Neural cell (in vitro differentiated cells): ENCODE data around the gene PHF21B. TPM values are rescaled to one million over a fixed set of nuclear protein-coding genes. Genes with fewer than 3 reads are reported as not detected.
A peak's percentile ranks its signal among the peaks of the same experiment; 100 is the strongest.

Experiments
- H2AFZ ChIP-seq: fragments of 200-600, 300-800 bp; sonication (generic), shearing (Covaris generic); 2 replicates; pipeline ENCODE4 v1.6.0; 2014; ENCODE audit warnings: low read depth, mild to moderate bottlenecking, antibody characterized with exemption, low read length, moderate library complexity
- H3F3A ChIP-seq: fragments of 200-600 bp; shearing (Covaris generic); 2 replicates; pipeline ENCODE4 v1.6.1; 2016; ENCODE audit warnings: mild to moderate bottlenecking, moderate library complexity, mixed read lengths, antibody characterized with exemption, low read length; ENCODE audit not compliant: insufficient read depth, poor library complexity, severe bottlenecking
- H3K27ac ChIP-seq: fragments of 200-600, 300-800 bp; sonication (generic), shearing (Covaris generic); 2 replicates; pipeline ENCODE4 v1.5.1; 2014; ENCODE audit warnings: mild to moderate bottlenecking, low read length, moderate library complexity
- H3K27me3 ChIP-seq: fragments of 300-800, 200-600 bp; sonication (generic), shearing (Covaris generic); 2 replicates; pipeline ENCODE4 v1.6.0; 2014; ENCODE audit warnings: mild to moderate bottlenecking, low read depth, low read length, moderate library complexity; ENCODE audit not compliant: insufficient read depth
- H3K36me3 ChIP-seq: fragments of 300-800, 200-600 bp; sonication (generic), shearing (Covaris generic); 2 replicates; pipeline ENCODE4 v1.5.1; 2014; ENCODE audit warnings: mild to moderate bottlenecking, antibody characterized with exemption, low read length, moderate library complexity; ENCODE audit not compliant: insufficient read depth
- H3K4me2 ChIP-seq: fragments of 300-800, 200-600 bp; sonication (generic), shearing (Covaris generic); 2 replicates; pipeline ENCODE4 v1.6.0; 2014; ENCODE audit warnings: mild to moderate bottlenecking, low read length
- H3K4me3 ChIP-seq: fragments of 300-800, 200-600 bp; sonication (generic), shearing (Covaris generic); 2 replicates; pipeline ENCODE4 v1.5.1; 2014; ENCODE audit warnings: mild to moderate bottlenecking, low read length, moderate library complexity
- H3K79me2 ChIP-seq: fragments of 200-600 bp; shearing (Covaris generic); replicated peaks from 2 replicates; pipeline ENCODE4 v1.6.0; 2014; ENCODE audit warnings: mild to moderate bottlenecking, low read length, moderate library complexity; ENCODE audit not compliant: insufficient read depth
- H3K9ac ChIP-seq: fragments of 300-800, 200-600 bp; sonication (generic), shearing (Covaris generic); 2 replicates; pipeline ENCODE4 v1.6.1; 2016; ENCODE audit warnings: mild to moderate bottlenecking, low read length, mixed read lengths
- H3K9me2 ChIP-seq: fragments of 200-600 bp; shearing (Covaris generic); 2 replicates; pipeline ENCODE4 v1.6.1; 2016; ENCODE audit warnings: mild to moderate bottlenecking, low read length, mixed read lengths; ENCODE audit not compliant: insufficient read depth
- H3K9me3 ChIP-seq: fragments of 200-600, 300-800 bp; sonication (generic), shearing (Covaris generic); 2 replicates; pipeline ENCODE4 v1.6.1; 2016; ENCODE audit warnings: mild to moderate bottlenecking, mixed run types, low read length, moderate library complexity, mixed read lengths
- H4K20me1 ChIP-seq: fragments of 200-600 bp; shearing (Covaris generic); 2 replicates; pipeline ENCODE4 v1.6.1; 2016; ENCODE audit warnings: mild to moderate bottlenecking, mixed run types; ENCODE audit not compliant: insufficient read depth
- EP300 ChIP-seq: fragments of 450-650 bp; conservative IDR thresholded peaks from 2 replicates; pipeline ENCODE4 v1.6.1; 2014; ENCODE audit warnings: antibody characterized with exemption, mild to moderate bottlenecking, moderate library complexity; ENCODE audit not compliant: poor library complexity, severe bottlenecking
- EZH2 ChIP-seq: fragments of 200-600, 300-800 bp; shearing (Covaris generic), sonication (generic); IDR thresholded peaks from 2 replicates; pipeline ENCODE4 v1.6.1; 2014; ENCODE audit warnings: antibody characterized with exemption, low read length, borderline replicate concordance, mild to moderate bottlenecking; ENCODE audit not compliant: insufficient read depth, poor library complexity, severe bottlenecking
- MXI1 ChIP-seq: fragments of 450-650 bp; conservative IDR thresholded peaks from 2 replicates; pipeline ENCODE4 v1.6.1; 2014; ENCODE audit warnings: antibody characterized with exemption, mild to moderate bottlenecking; ENCODE audit not compliant: poor library complexity, severe bottlenecking
- POLR2AphosphoS5 ChIP-seq: IDR thresholded peaks from 2 replicates; pipeline ENCODE4 v1.6.1; 2012
- RAD21 ChIP-seq: fragments of 450-650 bp; conservative IDR thresholded peaks from 2 replicates; pipeline ENCODE4 v1.6.1; 2014; ENCODE audit warnings: antibody characterized with exemption, mild to moderate bottlenecking, moderate library complexity
- SMC3 ChIP-seq: fragments of 450-650 bp; conservative IDR thresholded peaks from 2 replicates; pipeline ENCODE4 v1.6.1; 2014; ENCODE audit warnings: antibody characterized with exemption, mild to moderate bottlenecking, moderate library complexity; ENCODE audit not compliant: poor library complexity
- TAF1 ChIP-seq: IDR thresholded peaks from 2 replicates; pipeline ENCODE4 v1.6.1; 2012; ENCODE audit warnings: low read depth
- polyA plus RNA-seq: library from polyadenylated mRNA; depleted of rRNA; stranded (reverse); fragments of >200 nt; gene quantifications from 2 replicates; pipeline ENCODE4 v1.2.3, GENCODE V29; 2014
- TF ChIP-seq, protein P1 (sequence below): IDR thresholded peaks from 2 replicates; pipeline ENCODE4 v1.6.1; 2012; ENCODE audit warnings: borderline replicate concordance
- TF ChIP-seq, protein P2 (sequence below): fragments of 450-650 bp; IDR thresholded peaks from 2 replicates; pipeline ENCODE4 v1.5.1; 2014; ENCODE audit warnings: antibody characterized with exemption, mild to moderate bottlenecking, moderate library complexity; ENCODE audit not compliant: poor library complexity, severe bottlenecking

PHF21B gene
- polyA plus RNA-seq, 1 donor from 2014 or later = 49.5 TPM

DNA sequence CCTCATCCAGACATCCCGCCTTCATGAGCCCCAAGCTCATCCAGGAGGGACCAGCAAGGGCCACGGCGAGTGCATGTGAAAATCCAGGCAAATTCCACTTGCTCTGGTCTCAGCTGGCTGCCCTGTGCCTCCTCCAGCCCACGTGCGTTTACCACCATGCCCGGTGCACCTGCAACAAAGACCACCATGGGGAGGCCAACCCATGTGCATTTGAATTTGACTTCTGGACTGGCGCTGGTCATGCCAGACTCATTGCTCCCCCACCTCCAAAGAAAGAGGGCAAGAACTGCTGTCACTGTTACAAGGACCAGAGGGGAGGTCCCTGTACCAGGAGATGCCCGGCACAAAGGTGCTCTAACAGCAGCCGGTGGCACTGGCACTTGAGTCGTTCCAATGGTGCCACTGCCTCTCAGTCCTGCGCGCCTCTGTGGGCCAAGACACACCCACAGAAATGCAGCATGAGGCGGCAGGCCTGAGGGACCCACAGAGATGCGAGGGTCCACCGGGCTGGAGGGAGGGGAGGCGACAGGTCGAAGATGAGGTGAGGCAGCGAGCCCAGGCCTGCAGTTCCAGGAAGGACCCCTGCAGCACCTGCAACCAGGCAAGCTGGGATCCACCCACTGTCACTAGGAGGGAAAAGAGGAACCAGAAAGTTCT, 80.3 kb downstream of the PHF21B start:
- Histone ChIP-seq H3K9me2 (no peaks in the 10 kb centered on the region), H3K27ac (peak overlapping the region; percentile 52), H3K9ac (peak overlapping the region; percentile 39), H2AFZ (no peak overlapping the region), H3K4me2 (peak overlapping the region; percentile 8), H3K36me3 (no peaks in the 10 kb centered on the region), H3K9me3 (no peaks in the 10 kb centered on the region), H3F3A (no peaks in the 10 kb centered on the region), H3K79me2 (peaks cover 28% of the 10 kb centered on the region), H4K20me1 (no peaks in the 10 kb centered on the region), H3K4me3 (peak overlapping the region; percentile 49), H3K27me3 (no peaks in the 10 kb centered on the region)
- TF ChIP-seq, protein P1, sequence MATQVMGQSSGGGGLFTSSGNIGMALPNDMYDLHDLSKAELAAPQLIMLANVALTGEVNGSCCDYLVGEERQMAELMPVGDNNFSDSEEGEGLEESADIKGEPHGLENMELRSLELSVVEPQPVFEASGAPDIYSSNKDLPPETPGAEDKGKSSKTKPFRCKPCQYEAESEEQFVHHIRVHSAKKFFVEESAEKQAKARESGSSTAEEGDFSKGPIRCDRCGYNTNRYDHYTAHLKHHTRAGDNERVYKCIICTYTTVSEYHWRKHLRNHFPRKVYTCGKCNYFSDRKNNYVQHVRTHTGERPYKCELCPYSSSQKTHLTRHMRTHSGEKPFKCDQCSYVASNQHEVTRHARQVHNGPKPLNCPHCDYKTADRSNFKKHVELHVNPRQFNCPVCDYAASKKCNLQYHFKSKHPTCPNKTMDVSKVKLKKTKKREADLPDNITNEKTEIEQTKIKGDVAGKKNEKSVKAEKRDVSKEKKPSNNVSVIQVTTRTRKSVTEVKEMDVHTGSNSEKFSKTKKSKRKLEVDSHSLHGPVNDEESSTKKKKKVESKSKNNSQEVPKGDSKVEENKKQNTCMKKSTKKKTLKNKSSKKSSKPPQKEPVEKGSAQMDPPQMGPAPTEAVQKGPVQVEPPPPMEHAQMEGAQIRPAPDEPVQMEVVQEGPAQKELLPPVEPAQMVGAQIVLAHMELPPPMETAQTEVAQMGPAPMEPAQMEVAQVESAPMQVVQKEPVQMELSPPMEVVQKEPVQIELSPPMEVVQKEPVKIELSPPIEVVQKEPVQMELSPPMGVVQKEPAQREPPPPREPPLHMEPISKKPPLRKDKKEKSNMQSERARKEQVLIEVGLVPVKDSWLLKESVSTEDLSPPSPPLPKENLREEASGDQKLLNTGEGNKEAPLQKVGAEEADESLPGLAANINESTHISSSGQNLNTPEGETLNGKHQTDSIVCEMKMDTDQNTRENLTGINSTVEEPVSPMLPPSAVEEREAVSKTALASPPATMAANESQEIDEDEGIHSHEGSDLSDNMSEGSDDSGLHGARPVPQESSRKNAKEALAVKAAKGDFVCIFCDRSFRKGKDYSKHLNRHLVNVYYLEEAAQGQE = no peak
- TF ChIP-seq SMC3 (no peak), TAF1 (no peak), MXI1 (no peak), POLR2AphosphoS5 (no peak), RAD21 (no peak), EZH2 (no peak), EP300 (no peak)
- TF ChIP-seq, protein P2, sequence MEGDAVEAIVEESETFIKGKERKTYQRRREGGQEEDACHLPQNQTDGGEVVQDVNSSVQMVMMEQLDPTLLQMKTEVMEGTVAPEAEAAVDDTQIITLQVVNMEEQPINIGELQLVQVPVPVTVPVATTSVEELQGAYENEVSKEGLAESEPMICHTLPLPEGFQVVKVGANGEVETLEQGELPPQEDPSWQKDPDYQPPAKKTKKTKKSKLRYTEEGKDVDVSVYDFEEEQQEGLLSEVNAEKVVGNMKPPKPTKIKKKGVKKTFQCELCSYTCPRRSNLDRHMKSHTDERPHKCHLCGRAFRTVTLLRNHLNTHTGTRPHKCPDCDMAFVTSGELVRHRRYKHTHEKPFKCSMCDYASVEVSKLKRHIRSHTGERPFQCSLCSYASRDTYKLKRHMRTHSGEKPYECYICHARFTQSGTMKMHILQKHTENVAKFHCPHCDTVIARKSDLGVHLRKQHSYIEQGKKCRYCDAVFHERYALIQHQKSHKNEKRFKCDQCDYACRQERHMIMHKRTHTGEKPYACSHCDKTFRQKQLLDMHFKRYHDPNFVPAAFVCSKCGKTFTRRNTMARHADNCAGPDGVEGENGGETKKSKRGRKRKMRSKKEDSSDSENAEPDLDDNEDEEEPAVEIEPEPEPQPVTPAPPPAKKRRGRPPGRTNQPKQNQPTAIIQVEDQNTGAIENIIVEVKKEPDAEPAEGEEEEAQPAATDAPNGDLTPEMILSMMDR = no peak

DNA sequence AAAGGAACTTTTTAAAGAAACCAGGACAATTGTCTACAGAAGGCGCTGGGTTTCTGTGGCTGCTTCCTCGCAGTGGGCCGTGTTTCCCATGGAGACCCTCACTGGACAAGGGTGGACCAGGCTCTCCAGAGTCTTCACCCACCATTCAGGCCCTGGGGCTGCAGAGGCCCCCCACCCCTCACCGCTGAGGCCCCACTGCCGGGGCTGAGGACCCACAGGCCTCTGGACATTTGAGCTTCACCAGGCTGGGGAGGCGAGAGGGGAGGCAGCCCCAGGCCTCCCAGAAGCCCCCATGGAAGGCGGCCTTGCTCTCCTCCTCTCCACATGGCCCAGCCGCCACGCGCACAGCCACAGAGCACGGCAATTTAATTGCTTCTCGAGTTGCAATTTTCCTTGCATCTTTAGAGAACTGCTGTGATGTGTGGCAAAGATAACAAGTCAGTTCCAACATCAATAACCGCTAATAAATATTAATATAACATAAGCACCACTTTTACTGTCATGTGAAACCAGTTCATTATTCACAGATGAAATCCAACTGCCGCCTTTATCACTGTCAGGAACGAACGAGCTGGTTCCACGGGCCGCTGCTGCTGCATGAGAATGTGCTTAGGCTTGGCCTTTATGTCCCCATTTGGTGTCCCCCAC, 81.0 kb downstream of the PHF21B start:
- Histone ChIP-seq H3K79me2 (peaks cover 28% of the 10 kb centered on the region), H3K27ac (peak overlapping the region; percentile 52), H3K9me2 (no peaks in the 10 kb centered on the region), H3F3A (no peaks in the 10 kb centered on the region), H3K9ac (peak overlapping the region; percentile 39), H3K4me3 (peak overlapping the region; percentile 49), H3K36me3 (no peaks in the 10 kb centered on the region), H2AFZ (no peak overlapping the region), H3K27me3 (no peaks in the 10 kb centered on the region), H3K9me3 (peaks cover 3% of the 10 kb centered on the region), H4K20me1 (no peaks in the 10 kb centered on the region), H3K4me2 (no peak overlapping the region)
- no peak for TF ChIP-seq TAF1
- TF ChIP-seq, protein P1 = no peak
- TF ChIP-seq SMC3 = peak; percentile 26
- TF ChIP-seq EZH2 = no peak
- peak; percentile 79 for TF ChIP-seq POLR2AphosphoS5
- TF ChIP-seq MXI1 = peak; percentile 90
- TF ChIP-seq EP300 = peak; percentile 57
